ENCODE results near the gene TBXA2R.

TBXA2R gene

DNA sequence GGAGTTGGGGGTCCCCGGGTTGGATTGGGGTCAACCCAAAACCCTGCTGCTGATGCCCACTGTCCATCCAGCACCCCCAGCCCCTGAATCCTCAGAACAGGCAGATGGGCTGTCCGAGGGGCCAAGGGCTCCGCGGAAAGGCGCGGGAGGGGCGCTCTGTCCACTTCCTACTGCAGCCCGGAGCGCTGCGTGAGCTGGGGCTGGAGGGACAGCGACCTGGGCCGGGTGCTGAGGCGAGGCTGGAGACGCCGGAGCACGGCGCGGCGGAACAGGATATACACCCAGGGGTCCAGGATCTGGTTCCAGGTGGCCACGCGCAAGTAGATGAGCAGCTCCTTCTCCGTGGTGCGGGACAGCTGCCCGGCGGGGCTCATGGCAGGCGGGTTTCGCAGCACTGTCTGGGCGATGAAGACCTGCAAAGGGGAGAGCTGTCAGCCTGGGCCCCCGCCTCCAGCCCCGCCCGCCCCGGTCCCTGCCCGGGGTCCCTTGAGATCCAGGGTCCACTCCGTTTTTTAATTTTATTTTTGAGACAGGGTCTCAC, 11.1 kb downstream of the TBXA2R start:
- Histone ChIP-seq H3K4me3 (ENCODE audit: low read depth, low read length) (no peak overlapping the region), H3K9me3 (ENCODE audit: severe bottlenecking) (peaks cover 9% of the 10 kb centered on the region), H3K27ac (no peak overlapping the region), H3K36me3 (no peaks in the 10 kb centered on the region), H3K27me3 (ENCODE audit: insufficient read depth, low read depth, severe bottlenecking) (no peaks in the 10 kb centered on the region)
- TF ChIP-seq, protein P1, sequence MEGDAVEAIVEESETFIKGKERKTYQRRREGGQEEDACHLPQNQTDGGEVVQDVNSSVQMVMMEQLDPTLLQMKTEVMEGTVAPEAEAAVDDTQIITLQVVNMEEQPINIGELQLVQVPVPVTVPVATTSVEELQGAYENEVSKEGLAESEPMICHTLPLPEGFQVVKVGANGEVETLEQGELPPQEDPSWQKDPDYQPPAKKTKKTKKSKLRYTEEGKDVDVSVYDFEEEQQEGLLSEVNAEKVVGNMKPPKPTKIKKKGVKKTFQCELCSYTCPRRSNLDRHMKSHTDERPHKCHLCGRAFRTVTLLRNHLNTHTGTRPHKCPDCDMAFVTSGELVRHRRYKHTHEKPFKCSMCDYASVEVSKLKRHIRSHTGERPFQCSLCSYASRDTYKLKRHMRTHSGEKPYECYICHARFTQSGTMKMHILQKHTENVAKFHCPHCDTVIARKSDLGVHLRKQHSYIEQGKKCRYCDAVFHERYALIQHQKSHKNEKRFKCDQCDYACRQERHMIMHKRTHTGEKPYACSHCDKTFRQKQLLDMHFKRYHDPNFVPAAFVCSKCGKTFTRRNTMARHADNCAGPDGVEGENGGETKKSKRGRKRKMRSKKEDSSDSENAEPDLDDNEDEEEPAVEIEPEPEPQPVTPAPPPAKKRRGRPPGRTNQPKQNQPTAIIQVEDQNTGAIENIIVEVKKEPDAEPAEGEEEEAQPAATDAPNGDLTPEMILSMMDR (IDR thresholded peaks at IDR 0.05; ENCODE audit: low read depth, low read length): no peak
- no peak for DNase-seq

DNA sequence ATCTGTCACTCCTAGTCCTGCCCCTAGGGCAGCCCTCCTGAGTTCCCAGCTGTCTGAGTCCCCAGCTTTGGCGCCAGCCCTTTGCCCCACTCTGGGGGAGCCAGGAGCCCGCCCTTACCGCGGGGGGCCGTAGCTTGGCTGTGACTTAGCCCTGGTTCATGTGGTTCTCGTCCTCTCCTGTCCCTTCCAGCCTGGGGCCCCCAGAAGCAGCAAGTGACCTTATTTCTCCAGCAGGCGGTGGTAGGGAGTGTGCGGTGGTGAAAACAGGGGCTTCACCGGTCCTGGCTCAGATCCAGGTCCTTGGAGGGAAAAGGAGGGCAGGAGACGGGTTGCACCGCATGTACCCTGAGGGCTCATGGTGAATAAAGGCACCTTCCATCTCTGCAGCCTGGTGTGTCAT, 13.5 kb downstream of the TBXA2R start:
- peaks cover 12% of the 10 kb centered on the region for H3K9me3 ChIP-seq (ENCODE audit: severe bottlenecking)
- H3K27me3 ChIP-seq (ENCODE audit: insufficient read depth, low read depth, severe bottlenecking): no peaks in the 10 kb centered on the region
- TF ChIP-seq, protein P1 (IDR thresholded peaks at IDR 0.05; ENCODE audit: low read depth, low read length): no peak
- no peaks in the 10 kb centered on the region for H3K36me3 ChIP-seq
- H3K27ac ChIP-seq: no peak overlapping the region
- no peak for DNase-seq
- no peak overlapping the region for H3K4me3 ChIP-seq (ENCODE audit: low read depth, low read length)

DNA sequence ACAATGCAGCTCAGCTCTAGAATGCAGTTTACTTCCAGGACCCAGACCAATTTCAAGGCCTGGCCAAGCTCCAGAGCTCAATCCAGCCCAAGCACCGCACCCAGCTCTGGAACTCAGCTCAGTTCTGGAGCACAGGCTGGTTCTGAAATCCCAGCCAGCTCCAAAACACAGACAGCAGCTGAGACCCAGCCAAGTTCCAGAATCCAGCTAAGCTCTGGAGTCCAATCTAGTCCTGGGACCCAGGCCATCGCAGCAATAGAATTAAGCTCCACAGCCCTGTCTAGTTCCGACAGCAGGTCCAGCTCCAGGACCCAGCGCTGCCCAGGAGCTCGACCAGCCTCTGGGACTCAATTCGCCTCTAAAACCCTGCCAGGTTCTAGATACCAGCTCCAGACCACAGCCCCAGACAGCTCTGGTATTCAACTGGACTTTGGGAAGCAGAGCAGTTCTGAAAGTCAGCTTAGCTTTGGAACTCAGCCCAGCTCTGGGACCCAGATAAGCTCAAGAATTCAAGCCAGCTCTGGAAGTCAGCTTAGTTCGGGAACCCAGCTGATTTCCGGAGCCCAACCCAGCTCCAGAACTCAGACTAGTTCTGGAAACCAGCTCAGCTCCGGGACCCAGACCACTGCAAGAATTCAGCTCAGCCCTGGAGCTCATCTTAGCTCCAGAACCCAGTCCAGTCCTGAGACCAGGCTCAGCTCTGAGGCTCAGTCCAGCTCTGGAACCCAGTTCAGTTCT, 14.6 kb downstream of the TBXA2R start:
- H3K27me3 ChIP-seq (ENCODE audit: insufficient read depth, low read depth, severe bottlenecking): no peaks in the 10 kb centered on the region
- H3K36me3 ChIP-seq: no peaks in the 10 kb centered on the region
- no peak overlapping the region for H3K27ac ChIP-seq
- H3K9me3 ChIP-seq (ENCODE audit: severe bottlenecking): peaks cover 12% of the 10 kb centered on the region
- TF ChIP-seq, protein P1 (IDR thresholded peaks at IDR 0.05; ENCODE audit: low read depth, low read length): no peak
- DNase-seq: no peak
- H3K4me3 ChIP-seq (ENCODE audit: low read depth, low read length): no peak overlapping the region

GRCh38 chr19:3590991-3591659, 15.6 kb downstream of the TBXA2R start:
- H3K4me3 ChIP-seq (ENCODE audit: low read depth, low read length): no peak overlapping the region
- peaks cover 12% of the 10 kb centered on the region for H3K9me3 ChIP-seq (ENCODE audit: severe bottlenecking)
- no peaks in the 10 kb centered on the region for H3K36me3 ChIP-seq
- H3K27me3 ChIP-seq (ENCODE audit: insufficient read depth, low read depth, severe bottlenecking): no peaks in the 10 kb centered on the region
- H3K27ac ChIP-seq: no peak overlapping the region
- TF ChIP-seq, protein P1 (IDR thresholded peaks at IDR 0.05; ENCODE audit: low read depth, low read length): no peak
- DNase-seq: no peak

- Histone ChIP-seq H3K9me3 (ENCODE audit: severe bottlenecking) (peaks cover 12% of the 10 kb centered on the region), H3K27ac (no peak overlapping the region), H3K27me3 (ENCODE audit: insufficient read depth, low read depth, severe bottlenecking) (no peaks in the 10 kb centered on the region), H3K4me3 (ENCODE audit: low read depth, low read length) (no peak overlapping the region), H3K36me3 (no peaks in the 10 kb centered on the region)
- no peak for DNase-seq
- TF ChIP-seq, protein P1 (IDR thresholded peaks at IDR 0.05; ENCODE audit: low read depth, low read length): no peak
Observed at GRCh38 chr19:3589949-3590348, 16.7 kb downstream of the TBXA2R start.

All from WERI-Rb-1 (cell line).